ENCODE data around the gene CYP2W1. TPM values are rescaled to one million over a fixed set of nuclear protein-coding genes. Genes with fewer than 3 reads are reported as not detected.
A peak's percentile ranks its signal among the peaks of the same experiment; 100 is the strongest.

CYP2W1 gene
- total RNA-seq, 1 donor: not detected

GRCh38 chr7:1019255-1019785, 36.3 kb downstream of the CYP2W1 start:
- Histone ChIP-seq H3K4me3 (ENCODE audit: low read length) (no peak overlapping the region), H3K9me3 (ENCODE audit: low read depth, low read length) (no peaks in the 10 kb centered on the region), H3K4me1 (ENCODE audit: insufficient read depth, low read length) (peaks cover 10% of the 10 kb centered on the region)

GRCh38 chr7:1019789-1020610, 37.0 kb downstream of the CYP2W1 start:
- H3K9me3 ChIP-seq (ENCODE audit: low read depth, low read length): no peaks in the 10 kb centered on the region
- no peak overlapping the region for H3K4me3 ChIP-seq (ENCODE audit: low read length)
- no peaks in the 10 kb centered on the region for H3K27me3 ChIP-seq (ENCODE audit: insufficient read depth, low read length)
- H3K4me1 ChIP-seq (ENCODE audit: insufficient read depth, low read length): peaks cover 17% of the 10 kb centered on the region

More at GRCh38 chr7:1019255-1019785, 36.3 kb downstream of the CYP2W1 start:
- H3K27me3 ChIP-seq (ENCODE audit: insufficient read depth, low read length): no peaks in the 10 kb centered on the region

GRCh38 chr7:1020849-1021251, 37.9 kb downstream of the CYP2W1 start:
- H3K4me3 ChIP-seq (ENCODE audit: low read length): no peak overlapping the region
- no peaks in the 10 kb centered on the region for H3K27me3 ChIP-seq (ENCODE audit: insufficient read depth, low read length)
- peaks cover 26% of the 10 kb centered on the region for H3K4me1 ChIP-seq (ENCODE audit: insufficient read depth, low read length)
- H3K9me3 ChIP-seq (ENCODE audit: low read depth, low read length): no peaks in the 10 kb centered on the region

GRCh38 chr7:1021366-1021765, 38.4 kb downstream of the CYP2W1 start:
- no peaks in the 10 kb centered on the region for H3K27me3 ChIP-seq (ENCODE audit: insufficient read depth, low read length)
- peaks cover 30% of the 10 kb centered on the region for H3K4me1 ChIP-seq (ENCODE audit: insufficient read depth, low read length)
- H3K9me3 ChIP-seq (ENCODE audit: low read depth, low read length): no peaks in the 10 kb centered on the region
- H3K4me3 ChIP-seq (ENCODE audit: low read length): no peak overlapping the region

- no peak overlapping the region for H3K4me3 ChIP-seq (ENCODE audit: low read length)
- peaks cover 36% of the 10 kb centered on the region for H3K4me1 ChIP-seq (ENCODE audit: insufficient read depth, low read length)
- no peaks in the 10 kb centered on the region for H3K9me3 ChIP-seq (ENCODE audit: low read depth, low read length)
- no peaks in the 10 kb centered on the region for H3K27me3 ChIP-seq (ENCODE audit: insufficient read depth, low read length)
Measured at GRCh38 chr7:1021931-1022330, 39.0 kb downstream of the CYP2W1 start.

GRCh38 chr7:1022356-1022755, 39.4 kb downstream of the CYP2W1 start:
- Histone ChIP-seq H3K4me1 (ENCODE audit: insufficient read depth, low read length) (peaks cover 40% of the 10 kb centered on the region), H3K9me3 (ENCODE audit: low read depth, low read length) (no peaks in the 10 kb centered on the region), H3K27me3 (ENCODE audit: insufficient read depth, low read length) (no peaks in the 10 kb centered on the region), H3K4me3 (ENCODE audit: low read length) (no peak overlapping the region)

GRCh38 chr7:1022801-1023465, 40.0 kb downstream of the CYP2W1 start:
- Histone ChIP-seq H3K27me3 (ENCODE audit: insufficient read depth, low read length) (no peaks in the 10 kb centered on the region), H3K4me3 (ENCODE audit: low read length) (no peak overlapping the region), H3K9me3 (ENCODE audit: low read depth, low read length) (no peaks in the 10 kb centered on the region), H3K4me1 (ENCODE audit: insufficient read depth, low read length) (peaks cover 44% of the 10 kb centered on the region)

- no peak overlapping the region for H3K4me3 ChIP-seq (ENCODE audit: low read length)
- H3K9me3 ChIP-seq (ENCODE audit: low read depth, low read length): no peaks in the 10 kb centered on the region
- H3K4me1 ChIP-seq (ENCODE audit: insufficient read depth, low read length): peaks cover 51% of the 10 kb centered on the region
- no peaks in the 10 kb centered on the region for H3K27me3 ChIP-seq (ENCODE audit: insufficient read depth, low read length)
Measured at GRCh38 chr7:1024331-1024841, 41.4 kb downstream of the CYP2W1 start.

- H3K4me3 ChIP-seq (ENCODE audit: low read length): no peak overlapping the region
- H3K27me3 ChIP-seq (ENCODE audit: insufficient read depth, low read length): no peaks in the 10 kb centered on the region
- H3K9me3 ChIP-seq (ENCODE audit: low read depth, low read length): no peaks in the 10 kb centered on the region
- H3K4me1 ChIP-seq (ENCODE audit: insufficient read depth, low read length): peaks cover 58% of the 10 kb centered on the region
Measured at GRCh38 chr7:1024876-1025742, 42.1 kb downstream of the CYP2W1 start.

GRCh38 chr7:1025743-1026581, 43.0 kb downstream of the CYP2W1 start:
- Histone ChIP-seq H3K4me1 (ENCODE audit: insufficient read depth, low read length) (peaks cover 62% of the 10 kb centered on the region), H3K27me3 (ENCODE audit: insufficient read depth, low read length) (no peaks in the 10 kb centered on the region), H3K9me3 (ENCODE audit: low read depth, low read length) (no peaks in the 10 kb centered on the region), H3K4me3 (ENCODE audit: low read length) (no peak overlapping the region)

GRCh38 chr7:1026721-1027161, 43.8 kb downstream of the CYP2W1 start:
- Histone ChIP-seq H3K9me3 (ENCODE audit: low read depth, low read length) (no peaks in the 10 kb centered on the region), H3K4me3 (ENCODE audit: low read length) (no peak overlapping the region), H3K27me3 (ENCODE audit: insufficient read depth, low read length) (no peaks in the 10 kb centered on the region), H3K4me1 (ENCODE audit: insufficient read depth, low read length) (peaks cover 62% of the 10 kb centered on the region)

- Histone ChIP-seq H3K9me3 (ENCODE audit: low read depth, low read length) (no peaks in the 10 kb centered on the region), H3K27me3 (ENCODE audit: insufficient read depth, low read length) (no peaks in the 10 kb centered on the region), H3K4me3 (ENCODE audit: low read length) (peak overlapping the region; percentile 57), H3K4me1 (ENCODE audit: insufficient read depth, low read length) (peaks cover 62% of the 10 kb centered on the region)
Measured at GRCh38 chr7:1027242-1028043, 44.5 kb downstream of the CYP2W1 start.

GRCh38 chr7:1028044-1028770, 45.2 kb downstream of the CYP2W1 start:
- Histone ChIP-seq H3K4me1 (ENCODE audit: insufficient read depth, low read length) (peaks cover 62% of the 10 kb centered on the region), H3K4me3 (ENCODE audit: low read length) (peak overlapping the region; percentile 57), H3K9me3 (ENCODE audit: low read depth, low read length) (no peaks in the 10 kb centered on the region), H3K27me3 (ENCODE audit: insufficient read depth, low read length) (no peaks in the 10 kb centered on the region)
